UCSD-AML1 (cell line): ENCODE data around the gene ZC3H11A.
"Not testable (repeated sequence)": the region's sequence is repeated elsewhere in the genome, so short reads cannot be mapped to it uniquely, and the experiment has no call there.

ENCODE experiments used
- DNase-seq: peaks from one replicate; lab custom pipeline; 2025; ENCODE audit not compliant: unreplicated experiment; lab: John Stamatoyannopoulos, UW

ZC3H11A gene

GRCh38 chr1:203795441-203796235 is at the start of gene ZC3H11A, which contains the start of gene ZBED6:
TSS of gene ZC3H11A (plus strand) at chr1:203795623. CDS start at chr1:203817071, 21,448 bp downstream.
TSS of gene ZBED6 (plus strand) at chr1:203795623. CDS start at chr1:203797523, 1,900 bp downstream.
- peak; percentile 96 for DNase-seq

GRCh38 chr1:203746281-203746680 is 49.1 kb upstream of the ZC3H11A start:
- no peak for DNase-seq

- DNase-seq = no peak
These were observed 44.4 kb upstream of the ZC3H11A start for GRCh38 chr1:203751051-203751450.

- not testable (repeated sequence) for DNase-seq
These were observed 43.6 kb upstream of the ZC3H11A start for GRCh38 chr1:203751618-203752361.

- DNase-seq = no peak
These were observed 41.0 kb upstream of the ZC3H11A start for GRCh38 chr1:203754455-203754864.

- no peak for DNase-seq
These were observed 39.4 kb upstream of the ZC3H11A start for GRCh38 chr1:203756036-203756435.

- DNase-seq = not testable (repeated sequence)
These were observed 36.7 kb upstream of the ZC3H11A start for GRCh38 chr1:203758749-203759148.

GRCh38 chr1:203760506-203760905 is 34.9 kb upstream of the ZC3H11A start:
- no peak for DNase-seq

- DNase-seq = not testable (repeated sequence)
These were observed 33.5 kb upstream of the ZC3H11A start for GRCh38 chr1:203761958-203762357.

- DNase-seq = no peak
These were observed 31.9 kb upstream of the ZC3H11A start for GRCh38 chr1:203763505-203763904.

- DNase-seq = no peak
These were observed 31.1 kb upstream of the ZC3H11A start for GRCh38 chr1:203764105-203765028.

- DNase-seq = peak; percentile 38
These were observed 30.2 kb upstream of the ZC3H11A start, which contains the start of gene LAX1 for GRCh38 chr1:203765029-203765837. TSS of gene LAX1 (plus strand) at chr1:203765183. CDS start at chr1:203765566, 383 bp downstream.

- DNase-seq = no peak
These were observed 27.2 kb upstream of the ZC3H11A start for GRCh38 chr1:203768256-203768655.

- peak; percentile 46 for DNase-seq
These were observed 25.7 kb upstream of the ZC3H11A start for GRCh38 chr1:203769505-203770343.

GRCh38 chr1:203771901-203772301 is 23.5 kb upstream of the ZC3H11A start:
- DNase-seq = no peak

- no peak for DNase-seq
These were observed 22.6 kb upstream of the ZC3H11A start for GRCh38 chr1:203772836-203773235.

GRCh38 chr1:203776636-203777035 is 18.8 kb upstream of the ZC3H11A start:
- no peak for DNase-seq

GRCh38 chr1:203777596-203777995 is 17.8 kb upstream of the ZC3H11A start:
- no peak for DNase-seq

GRCh38 chr1:203778146-203778545 is 17.3 kb upstream of the ZC3H11A start:
- DNase-seq = no peak
